Measurements from ENCODE around the gene SYNJ2. TPM values are rescaled to one million over a fixed set of nuclear protein-coding genes. Genes with fewer than 3 reads are reported as not detected.

The SYNJ2 gene
- total RNA-seq, 1 donor from 2014 or later = 18.9 TPM

- Mint-ChIP-seq H3K36me3 (ENCODE audit: insufficient read depth) (no peaks in the 10 kb centered on the region), H3K27me3 (peaks cover 32% of the 10 kb centered on the region), H3K27ac (peak overlapping the region; percentile 80), H3K4me3 (ENCODE audit: low read depth) (peak overlapping the region; percentile 73), H3K9me3 (ENCODE audit: low read depth) (no peaks in the 10 kb centered on the region), H3K4me1 (ENCODE audit: low read depth) (peaks cover 11% of the 10 kb centered on the region)
- TF ChIP-seq CTCF (IDR thresholded peaks at IDR 0.05; ENCODE audit: unreplicated experiment) = no peak
- DNase-seq (ENCODE audit: low spot score, unreplicated experiment) = no peak
Measured at GRCh38 chr6:157980288-157981131, 1.2 kb upstream of the SYNJ2 start.

GRCh38 chr6:157981132-157981394 is 600 bp upstream of the SYNJ2 start:
- no peak for DNase-seq (ENCODE audit: low spot score, unreplicated experiment)
- Mint-ChIP-seq H3K4me3 (ENCODE audit: low read depth) (peak overlapping the region; percentile 73), H3K27me3 (peaks cover 32% of the 10 kb centered on the region), H3K27ac (peak overlapping the region; percentile 80), H3K36me3 (ENCODE audit: insufficient read depth) (no peaks in the 10 kb centered on the region), H3K9me3 (ENCODE audit: low read depth) (no peaks in the 10 kb centered on the region), H3K4me1 (ENCODE audit: low read depth) (peaks cover 15% of the 10 kb centered on the region)
- TF ChIP-seq CTCF (IDR thresholded peaks at IDR 0.05; ENCODE audit: unreplicated experiment) = no peak

DNA sequence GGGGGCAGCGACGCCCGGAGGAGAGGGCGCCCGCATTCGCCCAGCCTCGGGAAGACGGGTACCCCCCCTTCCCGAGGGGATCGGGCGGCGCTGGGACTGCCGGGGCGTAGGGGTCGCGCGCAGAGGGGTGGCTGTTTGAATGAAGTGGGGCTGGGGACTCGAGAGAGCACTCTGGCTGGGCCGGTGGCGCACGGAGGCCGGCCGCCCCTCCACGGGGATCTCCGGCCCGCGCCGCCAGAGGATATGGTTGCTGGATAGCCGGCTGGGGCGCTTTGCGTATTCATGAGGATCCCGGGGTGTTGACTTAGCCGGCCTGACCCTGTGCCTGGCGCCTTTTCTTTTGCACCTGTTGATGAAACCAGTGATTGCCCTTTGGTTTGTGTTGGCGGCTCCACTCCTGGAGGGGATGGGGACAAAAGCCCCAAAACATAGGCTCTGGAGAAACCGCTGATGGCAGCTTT is 469 bp downstream of the SYNJ2 start:
- DNase-seq (ENCODE audit: low spot score, unreplicated experiment) = peak; percentile 28
- Mint-ChIP-seq H3K27ac (peak overlapping the region; percentile 79), H3K36me3 (ENCODE audit: insufficient read depth) (no peaks in the 10 kb centered on the region), H3K27me3 (peaks cover 25% of the 10 kb centered on the region), H3K4me3 (ENCODE audit: low read depth) (peak overlapping the region; percentile 81), H3K4me1 (ENCODE audit: low read depth) (peaks cover 16% of the 10 kb centered on the region), H3K9me3 (ENCODE audit: low read depth) (no peaks in the 10 kb centered on the region)
- no peak for TF ChIP-seq CTCF (IDR thresholded peaks at IDR 0.05; ENCODE audit: unreplicated experiment)

GRCh38 chr6:157982563-157983405 is 1.1 kb downstream of the SYNJ2 start:
- Mint-ChIP-seq H3K4me1 (ENCODE audit: low read depth) (peaks cover 16% of the 10 kb centered on the region), H3K9me3 (ENCODE audit: low read depth) (no peaks in the 10 kb centered on the region), H3K27me3 (peaks cover 19% of the 10 kb centered on the region), H3K4me3 (ENCODE audit: low read depth) (peak overlapping the region; percentile 81), H3K36me3 (ENCODE audit: insufficient read depth) (no peaks in the 10 kb centered on the region), H3K27ac (peak overlapping the region; percentile 79)
- peak; percentile 52 for TF ChIP-seq CTCF (IDR thresholded peaks at IDR 0.05; ENCODE audit: unreplicated experiment)
- DNase-seq (ENCODE audit: low spot score, unreplicated experiment) = no peak

DNA sequence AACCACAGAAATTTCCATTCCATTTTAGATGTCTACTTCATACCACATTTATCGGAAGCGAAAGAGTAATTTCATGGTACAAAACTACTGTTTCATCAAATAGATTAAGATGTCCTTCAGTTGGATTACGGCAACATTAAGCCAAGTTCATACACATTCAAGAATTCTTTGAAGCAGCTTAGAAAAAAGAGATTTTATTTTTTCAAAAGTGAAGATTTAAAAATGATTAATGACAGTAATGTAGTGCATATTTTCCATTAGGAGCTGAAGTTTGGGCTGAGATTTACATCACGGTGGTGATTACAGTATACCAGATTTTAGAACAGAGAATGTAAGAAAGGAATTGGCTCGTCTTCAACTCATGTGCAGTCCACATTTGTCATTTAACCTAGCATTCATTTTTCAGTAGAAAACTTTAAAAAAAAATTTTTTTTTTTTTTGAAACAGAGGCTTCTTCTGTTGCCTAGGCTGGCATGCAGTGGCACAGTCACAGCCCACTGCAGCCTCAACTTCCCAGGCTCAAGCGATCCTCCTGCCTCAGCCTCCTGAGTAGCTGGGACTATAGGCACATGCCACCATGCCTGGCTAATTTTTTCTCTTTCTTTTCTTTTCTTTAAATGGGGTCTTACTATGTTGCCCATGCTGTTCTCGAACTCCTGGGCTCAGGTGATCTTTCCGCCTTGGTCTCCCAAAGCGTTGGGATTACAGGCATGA is 1.9 kb downstream of the SYNJ2 start:
- H3K4me3 Mint-ChIP-seq (ENCODE audit: low read depth) = peak overlapping the region; percentile 81
- no peak for TF ChIP-seq CTCF (IDR thresholded peaks at IDR 0.05; ENCODE audit: unreplicated experiment)
- peak overlapping the region; percentile 39 for H3K27ac Mint-ChIP-seq
- H3K9me3 Mint-ChIP-seq (ENCODE audit: low read depth) = no peaks in the 10 kb centered on the region
- H3K36me3 Mint-ChIP-seq (ENCODE audit: insufficient read depth) = no peaks in the 10 kb centered on the region
- peaks cover 13% of the 10 kb centered on the region for H3K27me3 Mint-ChIP-seq
- peaks cover 16% of the 10 kb centered on the region for H3K4me1 Mint-ChIP-seq (ENCODE audit: low read depth)
- no peak for DNase-seq (ENCODE audit: low spot score, unreplicated experiment)
